ENCODE measurements around the gene NPB. TPM values are rescaled to one million over a fixed set of nuclear protein-coding genes. Genes with fewer than 3 reads are reported as not detected.

The NPB gene
- polyA plus RNA-seq, 1 donor (not counting 4 experiments of a cell fraction or from before 2014, with no cell fraction given): not detected

DNA sequence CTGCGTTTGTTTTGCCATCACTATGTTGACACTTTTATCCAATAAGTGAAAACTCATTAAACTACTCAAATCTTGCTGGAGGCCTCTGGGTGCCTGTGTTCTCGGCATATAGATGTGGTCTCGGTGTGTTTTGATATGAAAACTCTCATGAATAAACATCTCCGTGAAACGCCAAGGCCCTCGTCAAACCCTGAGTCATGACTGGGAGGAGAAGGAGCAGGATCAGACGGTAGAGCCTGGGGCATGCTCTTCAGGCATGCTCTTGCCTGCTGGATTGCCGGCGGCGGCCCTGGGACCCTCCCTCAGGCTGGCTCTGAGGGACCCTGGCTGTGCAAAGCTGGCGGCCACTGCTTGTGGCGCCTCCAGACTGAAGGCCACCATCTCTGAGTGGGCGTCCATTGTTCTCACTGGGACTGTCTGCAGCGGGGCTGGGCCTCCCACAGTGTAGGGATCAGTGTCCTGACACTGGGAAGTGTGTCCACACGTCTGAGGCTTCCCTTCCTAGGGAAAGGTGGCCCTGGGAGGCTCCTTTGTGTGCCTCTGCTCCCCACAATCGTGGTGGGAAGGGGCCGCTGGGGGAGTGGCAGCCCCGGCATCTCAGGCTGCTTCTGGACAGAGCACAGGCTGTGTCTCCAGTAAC, 1.7 kb upstream of the NPB start:
- dilution Hi-C loops (cut with MboI; ENCODE audit: extremely low pct_ligation_motif_present, low sequenced_read_pairs): no loop called here
- no peak for FAIRE-seq
- H3K9ac ChIP-seq (ENCODE audit: control insufficient read depth, extremely low read depth, insufficient read depth, low read length): no peak overlapping the region
- peaks cover 35% of the 10 kb centered on the region for H3K4me1 ChIP-seq (ENCODE audit: control insufficient read depth, extremely low read depth, insufficient read depth, low read length)
- no peaks in the 10 kb centered on the region for H3K27me3 ChIP-seq (ENCODE audit: control insufficient read depth, extremely low read depth, insufficient read depth, low read length)
- no peak overlapping the region for H2AFZ ChIP-seq (ENCODE audit: control insufficient read depth, low read length)
- no peaks in the 10 kb centered on the region for H3K9me3 ChIP-seq (ENCODE audit: control insufficient read depth, low read depth, low read length)
- H4K20me1 ChIP-seq (ENCODE audit: control insufficient read depth, extremely low read depth, insufficient read depth, low read length): peaks cover 14% of the 10 kb centered on the region
- TF ChIP-seq CTCF (optimal IDR thresholded peaks at IDR 0.05 in 1 of 3, IDR thresholded peaks at IDR 0.05 in 1 of 3, conservative IDR thresholded peaks at IDR 0.05 in 1 of 3; ENCODE audit: extremely low read depth in 1 of 3, insufficient read depth in 2 of 3, low read length in 3 of 3) (no peak), EZH2 (IDR thresholded peaks at IDR 0.05; ENCODE audit: low read length) (no peak)
- no peak overlapping the region for H3K4me3 ChIP-seq (ENCODE audit: control insufficient read depth in 2 of 3, extremely low read depth in 1 of 3, insufficient read depth in 2 of 3, low read depth in 1 of 3, low read length in 3 of 3)
- H3K27ac ChIP-seq (ENCODE audit: control insufficient read depth, insufficient read depth, low read length): no peak overlapping the region
- peaks cover 17 to 35% of the 10 kb centered on the region in 2 experiments for H3K36me3 ChIP-seq (ENCODE audit: control insufficient read depth in 2 of 2, extremely low read depth in 1 of 2, insufficient read depth in 2 of 2, low read length in 2 of 2)
- DNase-seq (ENCODE audit: low read depth, low spot score): no peak
- H3K4me2 ChIP-seq (ENCODE audit: control insufficient read depth, extremely low read depth, insufficient read depth, low read depth, low read length): no peak overlapping the region
- no peaks in the 10 kb centered on the region for H3K9me1 ChIP-seq (ENCODE audit: control insufficient read depth, extremely low read depth, insufficient read depth, low read length)
- no peaks in the 10 kb centered on the region for H3K79me2 ChIP-seq (ENCODE audit: control insufficient read depth, insufficient read depth, low read length)

- TF ChIP-seq CTCF (optimal IDR thresholded peaks at IDR 0.05 in 1 of 3, IDR thresholded peaks at IDR 0.05 in 1 of 3, conservative IDR thresholded peaks at IDR 0.05 in 1 of 3; ENCODE audit: extremely low read depth in 1 of 3, insufficient read depth in 2 of 3, low read length in 3 of 3): no peak
- TF ChIP-seq EZH2 (IDR thresholded peaks at IDR 0.05; ENCODE audit: low read length): no peak
- Histone ChIP-seq H2AFZ (ENCODE audit: control insufficient read depth, low read length) (no peak overlapping the region), H3K27me3 (ENCODE audit: control insufficient read depth, extremely low read depth, insufficient read depth, low read length) (no peaks in the 10 kb centered on the region), H3K4me1 (ENCODE audit: control insufficient read depth, extremely low read depth, insufficient read depth, low read length) (peaks cover 35% of the 10 kb centered on the region), H3K4me2 (ENCODE audit: control insufficient read depth, extremely low read depth, insufficient read depth, low read depth, low read length) (no peak overlapping the region), H4K20me1 (ENCODE audit: control insufficient read depth, extremely low read depth, insufficient read depth, low read length) (peaks cover 14% of the 10 kb centered on the region), H3K4me3 (ENCODE audit: control insufficient read depth in 2 of 3, extremely low read depth in 1 of 3, insufficient read depth in 2 of 3, low read depth in 1 of 3, low read length in 3 of 3) (no peak overlapping the region), H3K9me1 (ENCODE audit: control insufficient read depth, extremely low read depth, insufficient read depth, low read length) (no peaks in the 10 kb centered on the region), H3K36me3 (ENCODE audit: control insufficient read depth in 2 of 2, extremely low read depth in 1 of 2, insufficient read depth in 2 of 2, low read length in 2 of 2) (peaks cover 15 to 36% of the 10 kb centered on the region in 2 experiments), H3K9ac (ENCODE audit: control insufficient read depth, extremely low read depth, insufficient read depth, low read length) (no peak overlapping the region), H3K79me2 (ENCODE audit: control insufficient read depth, insufficient read depth, low read length) (no peaks in the 10 kb centered on the region), H3K27ac (ENCODE audit: control insufficient read depth, insufficient read depth, low read length) (no peak overlapping the region), H3K9me3 (ENCODE audit: control insufficient read depth, low read depth, low read length) (no peaks in the 10 kb centered on the region)
- DNase-seq (ENCODE audit: low read depth, low spot score) (no peak), FAIRE-seq (no peak)
- dilution Hi-C loops (cut with MboI; ENCODE audit: extremely low pct_ligation_motif_present, low sequenced_read_pairs): no loop called here
Measured at GRCh38 chr17:81901167-81902022, 643 bp upstream of the NPB start.
